GM21423 (cell line): ENCODE measurements around the gene RAB44.

Experiments used
- ATAC-seq: cut with Tn5 transposase; IDR thresholded peaks from one replicate; pipeline ENCODE4 v1.9.1; 2021; ENCODE audit warnings: mild to moderate bottlenecking, moderate library complexity; ENCODE audit not compliant: unreplicated experiment

Gene RAB44

DNA sequence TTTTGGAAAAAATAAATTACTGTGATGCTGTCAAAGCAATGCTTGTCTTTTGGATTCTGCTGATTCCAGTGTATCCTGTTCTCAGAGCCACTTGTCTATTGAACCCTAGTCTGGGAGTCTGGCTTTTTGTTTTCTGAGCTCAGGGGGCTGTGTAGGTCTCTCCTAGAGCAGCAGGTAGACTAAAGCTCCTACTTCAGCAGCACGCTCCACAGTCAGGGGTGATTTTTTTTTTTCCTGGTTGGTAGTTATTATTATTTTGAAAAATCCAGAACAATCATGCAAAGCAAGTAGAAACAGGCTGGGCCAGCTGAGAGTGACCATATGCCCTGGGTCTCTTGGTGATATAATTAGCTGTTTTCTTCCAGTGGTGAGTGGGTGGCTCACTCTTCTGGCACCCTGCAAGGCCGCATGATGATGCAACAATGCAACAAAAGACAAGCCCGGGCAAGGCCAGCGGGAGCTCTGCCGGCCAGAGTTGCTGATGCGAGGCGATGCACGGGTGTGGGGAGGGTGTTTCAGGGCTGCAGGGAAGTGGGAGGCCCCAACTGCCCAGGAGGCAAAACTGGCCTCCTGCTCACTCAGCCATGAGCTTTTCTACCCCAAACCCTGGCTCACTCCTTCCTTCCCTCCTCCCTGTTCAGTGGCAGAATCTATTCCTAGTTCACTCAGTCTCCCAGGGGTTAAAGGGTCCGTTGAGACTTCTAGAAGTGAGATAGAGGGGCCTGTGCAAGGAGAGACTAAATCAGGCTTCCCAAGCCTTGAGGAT, 30.6 kb upstream of the RAB44 start:
- peak; percentile 58 for ATAC-seq

DNA sequence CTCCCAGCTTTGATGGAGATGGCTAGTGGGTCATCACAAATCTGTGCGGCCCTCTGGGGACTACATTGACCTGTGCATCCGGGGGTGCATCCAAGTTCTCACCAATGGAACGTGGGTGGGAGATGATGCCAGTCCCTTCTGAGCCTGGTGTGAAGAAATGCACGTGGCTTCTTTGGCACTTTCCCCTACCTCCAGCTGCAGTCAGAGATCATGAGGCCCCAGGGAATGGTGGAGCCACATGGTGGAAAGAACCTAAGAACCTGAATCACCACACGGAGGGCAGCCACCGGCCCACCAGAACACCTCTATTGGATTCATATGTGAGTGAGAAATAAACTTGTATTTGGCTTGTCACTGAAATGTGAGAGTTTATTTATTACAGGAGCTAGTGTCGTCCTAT, 29.0 kb upstream of the RAB44 start:
- ATAC-seq: no peak

DNA sequence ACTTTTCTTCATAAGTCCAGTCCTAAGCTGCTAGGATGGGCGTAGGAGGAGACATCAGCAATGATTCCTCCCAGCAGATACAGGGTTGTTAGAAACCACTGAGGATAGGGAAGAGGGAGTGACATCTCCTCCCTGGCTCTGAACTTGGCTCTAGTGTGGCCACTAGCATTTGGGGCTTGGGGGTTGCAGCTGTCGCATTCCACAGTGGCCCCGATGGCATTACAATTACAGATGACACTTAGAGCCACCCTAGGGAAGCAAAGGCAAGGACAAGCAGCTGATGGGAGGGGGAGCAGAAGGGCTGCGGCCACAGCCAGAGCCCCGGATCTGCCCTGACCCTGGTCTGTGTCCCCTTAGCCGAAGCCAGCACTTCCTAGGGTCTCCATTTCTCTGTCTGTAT, 28.6 kb upstream of the RAB44 start:
- no peak for ATAC-seq

DNA sequence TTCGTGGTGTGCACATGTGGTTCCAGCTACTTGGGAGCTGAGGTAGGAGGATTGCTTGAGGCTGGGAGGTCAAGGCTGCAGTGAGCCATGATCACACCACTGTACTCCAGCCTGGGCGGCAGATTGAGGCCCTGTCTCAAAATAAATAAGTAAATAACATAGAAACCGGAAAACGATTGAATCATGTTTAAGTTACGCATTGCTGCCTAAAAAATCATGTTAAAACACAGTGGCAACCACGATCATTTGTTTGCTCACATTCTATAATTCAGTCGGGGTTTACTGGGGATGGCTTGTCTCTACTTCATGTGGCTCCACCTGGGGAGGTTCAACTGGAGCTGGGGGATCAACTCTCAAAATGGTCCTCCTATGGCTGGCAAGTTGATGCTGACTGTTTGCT, 27.4 kb upstream of the RAB44 start:
- no peak for ATAC-seq

DNA sequence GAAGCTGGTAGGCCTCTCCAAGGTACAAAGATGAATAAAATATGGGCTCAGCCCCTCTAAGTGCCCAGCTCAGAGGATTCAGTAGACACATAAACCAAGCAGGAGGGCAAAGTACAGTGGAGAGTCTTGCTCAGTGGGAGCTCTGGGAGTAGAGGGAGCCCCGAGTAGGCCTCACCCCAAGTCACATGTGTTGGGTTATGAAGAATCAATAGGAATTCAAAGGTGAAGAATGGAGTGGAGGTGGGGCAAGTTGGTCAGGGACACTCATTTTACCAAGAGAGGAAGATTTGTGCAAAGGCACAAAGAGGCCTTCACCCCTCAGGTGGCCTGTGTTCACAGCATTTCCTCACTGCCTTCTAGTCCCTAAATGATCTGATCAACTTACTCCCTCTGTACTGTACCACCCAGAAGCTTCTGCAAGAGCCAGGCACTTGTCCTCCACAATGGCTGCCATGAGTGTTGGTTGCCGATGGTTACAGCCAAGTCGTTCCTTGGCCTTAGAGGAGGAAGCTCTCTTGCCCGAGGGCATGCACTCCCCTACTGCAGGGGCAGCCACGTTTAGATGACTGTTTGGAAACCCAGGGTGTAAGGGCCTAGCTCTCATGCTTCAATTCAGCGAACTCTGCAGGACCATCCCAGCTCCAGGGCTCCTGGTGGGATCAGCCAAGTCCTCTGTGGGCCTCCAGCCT, 25.8 kb upstream of the RAB44 start:
- ATAC-seq: no peak

DNA sequence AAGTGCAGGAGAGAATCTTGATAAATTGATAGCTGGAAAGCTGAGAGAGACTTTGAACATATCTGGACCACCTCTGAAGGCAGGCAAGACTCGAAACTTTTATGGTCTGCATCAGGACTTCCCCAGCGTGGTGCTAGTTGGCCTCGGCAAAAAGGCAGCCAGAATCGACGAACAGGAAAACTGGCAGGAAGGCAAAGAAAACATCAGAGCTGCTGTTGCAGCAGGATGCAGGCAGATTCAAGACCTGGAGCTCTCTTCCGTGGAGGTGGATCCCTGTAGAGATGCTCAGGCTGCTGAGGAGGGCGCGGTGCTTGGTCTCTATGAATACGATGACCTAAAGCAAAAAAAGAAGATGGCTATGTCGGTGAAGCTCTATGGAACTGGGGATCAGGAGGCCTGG, 23.7 kb upstream of the RAB44 start:
- no peak for ATAC-seq

DNA sequence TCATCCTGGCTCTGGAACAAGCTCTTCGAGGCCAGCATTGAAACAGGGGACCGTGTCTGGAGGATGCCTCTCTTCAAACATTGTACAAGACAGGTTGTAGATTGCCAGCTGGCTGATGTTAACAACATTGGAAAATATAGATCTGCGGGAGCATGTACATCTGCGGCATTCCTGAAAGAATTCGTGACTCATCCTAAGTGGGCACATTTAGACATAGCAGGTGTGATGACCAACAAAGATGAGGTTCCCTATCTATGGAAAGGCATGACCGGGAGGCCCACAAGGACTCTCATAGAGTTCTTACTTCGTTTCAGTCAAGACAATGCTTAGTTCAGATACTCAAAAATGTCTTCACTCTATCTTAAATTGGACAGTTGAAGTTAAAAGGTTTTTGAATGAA, 22.7 kb upstream of the RAB44 start:
- no peak for ATAC-seq

DNA sequence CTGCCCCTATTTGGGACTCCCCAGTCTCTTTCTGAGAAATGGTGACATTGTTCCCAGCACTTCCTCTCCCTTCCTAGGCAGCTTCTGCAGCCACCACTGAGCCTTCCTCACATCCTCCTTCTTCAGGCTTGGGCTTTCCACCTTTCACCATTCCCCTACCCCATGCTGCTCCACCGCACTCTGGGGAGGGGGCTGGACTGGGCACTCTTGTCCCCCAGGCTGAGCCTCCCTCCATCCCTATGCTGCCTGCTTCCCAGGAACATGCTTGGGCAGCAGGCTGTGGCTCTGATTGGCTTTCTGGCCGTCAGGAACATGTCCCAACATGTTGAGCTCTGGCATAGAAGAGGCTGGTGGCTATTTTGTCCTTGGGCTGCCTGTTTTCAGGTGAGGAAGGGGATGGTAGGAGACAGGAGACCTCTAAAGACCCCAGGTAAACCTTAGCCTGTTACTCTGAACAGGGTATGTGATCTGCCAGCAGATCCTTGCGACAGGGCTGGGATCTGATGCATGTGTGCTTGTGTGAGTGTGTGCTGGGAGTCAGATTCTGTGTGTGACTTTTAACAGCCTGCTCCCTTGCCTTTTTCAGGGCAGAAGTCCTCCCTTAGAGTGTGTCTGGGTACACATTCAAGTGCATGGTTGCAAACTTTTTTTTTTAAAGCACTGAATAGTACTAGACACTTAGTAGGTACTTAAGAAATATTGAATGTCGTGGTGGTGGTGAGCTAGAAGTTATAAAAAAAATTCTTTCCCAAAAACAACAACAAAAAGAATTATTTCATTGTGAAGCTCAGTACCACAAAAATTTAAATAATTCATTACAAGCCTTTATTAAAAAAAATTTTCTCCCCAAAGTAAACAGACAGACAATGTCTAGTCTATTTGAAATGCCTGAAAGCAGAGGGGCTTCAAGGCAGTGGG, 21.2 kb upstream of the RAB44 start:
- no peak for ATAC-seq

DNA sequence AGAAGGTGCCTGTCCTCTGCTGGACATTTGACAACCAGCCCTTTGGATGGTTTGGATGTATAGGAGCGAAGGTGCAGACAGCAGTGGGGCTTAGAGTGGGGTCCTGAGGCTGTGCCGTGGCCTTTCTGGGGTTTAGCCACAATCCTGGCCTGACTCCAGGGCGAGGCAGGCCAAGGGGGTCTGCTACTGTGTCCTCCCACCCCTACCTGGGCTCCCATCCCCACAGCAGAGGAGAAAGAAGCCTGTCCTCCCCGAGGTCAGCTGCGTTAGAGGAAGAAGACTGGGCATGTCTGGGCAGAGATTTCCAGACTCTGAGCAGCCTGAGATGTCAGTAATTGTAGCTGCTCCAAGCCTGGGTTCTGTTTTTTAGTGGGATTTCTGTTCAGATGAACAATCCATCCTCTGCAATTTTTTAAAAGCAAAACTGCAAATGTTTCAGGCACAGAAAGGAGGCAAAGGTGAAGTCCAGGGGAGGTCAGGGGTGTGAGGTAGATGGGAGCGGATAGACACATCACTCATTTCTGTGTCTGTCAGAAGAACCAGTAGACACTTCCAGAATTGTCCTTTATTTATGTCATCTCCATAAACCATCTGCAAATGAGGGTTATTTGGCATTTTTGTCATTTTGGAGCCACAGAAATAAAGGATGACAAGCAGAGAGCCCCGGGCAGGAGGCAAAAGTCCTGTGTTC, 20.4 kb upstream of the RAB44 start:
- ATAC-seq: no peak

DNA sequence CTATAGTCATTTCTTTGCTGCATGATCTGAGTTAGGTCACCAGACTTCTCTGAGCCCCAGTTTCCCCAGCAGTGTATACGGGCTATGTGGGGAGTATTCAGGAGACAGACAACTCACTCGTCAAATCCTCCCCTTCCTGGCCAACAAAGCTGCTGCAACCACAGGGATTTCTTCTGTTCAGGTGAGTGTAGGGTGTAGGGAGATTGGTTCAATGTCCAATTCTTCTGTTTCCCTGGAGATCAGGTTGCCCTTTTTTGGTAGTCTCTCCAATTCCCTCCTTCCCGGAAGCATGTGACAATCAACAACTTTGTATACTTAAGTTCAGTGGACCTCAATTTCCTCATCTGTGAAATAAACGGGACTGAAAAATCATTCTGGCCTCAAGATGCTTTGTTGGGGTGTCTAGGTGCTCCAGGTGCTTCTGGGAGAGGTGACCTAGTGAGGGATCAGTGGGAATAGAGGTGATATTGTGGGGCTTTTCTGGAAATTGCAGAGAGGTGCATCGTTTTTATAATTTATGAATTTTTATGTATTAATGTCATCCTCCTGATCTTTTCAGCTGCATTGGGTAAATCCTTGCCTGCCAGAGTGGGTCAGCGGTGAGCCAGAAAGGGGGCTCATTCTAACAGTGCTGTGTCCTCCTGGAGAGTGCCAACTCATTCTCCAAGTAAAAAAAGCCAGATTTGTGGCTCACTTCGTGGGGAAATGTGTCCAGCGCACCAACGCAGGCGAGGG, 19.7 kb upstream of the RAB44 start:
- ATAC-seq: no peak

DNA sequence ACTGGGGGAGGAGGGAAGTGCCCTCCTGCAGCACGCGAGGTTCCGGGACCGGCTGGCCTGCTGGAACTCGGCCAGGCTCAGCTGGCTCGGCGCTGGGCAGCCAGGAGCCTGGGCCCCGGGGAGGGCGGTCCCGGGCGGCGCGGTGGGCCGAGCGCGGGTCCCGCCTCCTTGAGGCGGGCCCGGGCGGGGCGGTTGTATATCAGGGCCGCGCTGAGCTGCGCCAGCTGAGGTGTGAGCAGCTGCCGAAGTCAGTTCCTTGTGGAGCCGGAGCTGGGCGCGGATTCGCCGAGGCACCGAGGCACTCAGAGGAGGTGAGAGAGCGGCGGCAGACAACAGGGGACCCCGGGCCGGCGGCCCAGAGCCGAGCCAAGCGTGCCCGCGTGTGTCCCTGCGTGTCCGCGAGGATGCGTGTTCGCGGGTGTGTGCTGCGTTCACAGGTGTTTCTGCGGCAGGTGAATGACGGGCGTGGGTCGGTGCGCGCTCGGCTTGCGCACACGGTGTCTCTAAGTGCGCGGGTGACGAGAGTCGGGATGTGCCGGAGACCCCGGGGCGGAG, 19.1 kb upstream of the RAB44 start, which contains the start of gene CDKN1A:
CDKN1A (plus strand) TSS at position 227 of the 555 bp plus-strand sequence. CDS start 5,388 bp downstream, outside the sequence.
- ATAC-seq: peak; percentile 43

DNA sequence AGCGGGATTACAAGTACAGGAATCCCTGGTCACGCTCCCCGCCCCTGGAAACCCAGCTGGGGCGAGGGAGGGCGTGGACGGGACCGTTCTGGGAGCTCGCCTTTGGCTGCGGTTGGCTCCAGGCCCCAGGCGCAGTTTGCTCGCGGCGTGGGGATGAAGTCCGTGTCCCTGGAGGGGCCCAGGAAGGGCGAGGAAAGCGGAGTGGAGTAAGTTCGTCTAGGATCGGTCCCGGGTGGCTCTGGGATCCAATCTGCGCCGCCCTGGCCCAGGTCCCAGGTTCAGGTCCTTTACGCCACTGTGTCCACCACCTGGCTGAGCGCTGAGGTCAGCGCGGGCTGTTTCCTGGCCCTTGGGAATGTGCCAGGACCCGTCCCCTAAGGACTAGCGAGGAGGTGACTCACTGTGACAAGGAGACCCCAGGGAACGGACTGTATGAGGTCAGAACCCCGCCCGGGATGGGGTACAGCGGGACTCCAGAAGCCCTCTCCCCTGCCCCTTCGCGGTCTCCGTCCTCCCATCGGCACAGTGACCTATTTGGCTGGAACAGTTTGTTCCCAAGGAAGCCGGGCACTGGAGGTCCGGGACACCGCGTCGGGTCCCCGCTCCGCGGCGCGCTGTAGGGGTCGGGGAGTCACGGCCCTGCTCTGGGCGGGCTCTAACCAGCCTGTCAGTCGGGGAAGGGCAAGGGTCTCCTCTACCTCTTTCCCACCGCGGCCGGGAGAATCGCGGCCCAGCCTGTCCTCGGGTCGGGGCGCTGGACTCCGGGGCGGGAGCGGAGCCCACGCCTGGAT, 18.4 kb upstream of the RAB44 start:
- no peak for ATAC-seq

DNA sequence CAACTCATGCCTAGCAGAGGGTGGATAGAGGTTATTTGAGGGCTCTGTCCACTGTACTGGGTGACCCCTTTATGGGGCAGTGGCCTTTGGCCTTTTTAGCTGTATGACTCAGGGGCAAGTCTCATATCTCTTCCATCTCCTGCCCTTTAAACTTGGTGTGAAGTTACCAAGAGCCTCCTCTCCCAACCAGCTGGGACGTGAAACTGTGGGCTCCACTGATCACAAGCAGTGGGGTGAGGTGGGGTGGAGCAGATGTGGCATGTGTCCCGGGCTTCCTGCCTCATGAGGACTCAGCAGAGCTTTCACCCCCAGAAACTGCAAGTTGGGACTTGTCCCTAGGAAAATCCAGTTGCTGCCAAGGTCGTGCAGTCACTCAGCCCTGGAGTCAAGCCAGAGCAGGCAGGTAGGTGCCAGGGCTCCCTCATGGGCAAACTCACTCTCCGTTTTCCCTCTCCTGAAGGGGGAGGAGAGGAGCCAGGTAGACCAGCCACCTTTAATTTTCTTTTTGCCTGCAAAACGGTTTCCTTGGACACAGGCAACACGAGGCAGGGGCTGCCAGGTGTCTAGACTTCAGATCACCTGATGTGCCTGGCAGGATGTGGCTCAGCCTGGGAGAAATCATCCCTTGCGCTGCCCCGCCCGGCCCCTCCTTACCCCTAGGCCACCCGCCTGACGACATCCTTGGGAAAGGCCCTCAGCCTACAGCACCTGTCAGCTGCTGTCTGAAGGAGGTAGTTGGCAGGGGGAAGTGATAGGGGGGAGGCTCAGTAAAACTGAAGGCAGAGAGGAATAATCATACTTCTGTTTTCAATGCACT, 15.1 kb upstream of the RAB44 start:
- ATAC-seq: peak; percentile 28

DNA sequence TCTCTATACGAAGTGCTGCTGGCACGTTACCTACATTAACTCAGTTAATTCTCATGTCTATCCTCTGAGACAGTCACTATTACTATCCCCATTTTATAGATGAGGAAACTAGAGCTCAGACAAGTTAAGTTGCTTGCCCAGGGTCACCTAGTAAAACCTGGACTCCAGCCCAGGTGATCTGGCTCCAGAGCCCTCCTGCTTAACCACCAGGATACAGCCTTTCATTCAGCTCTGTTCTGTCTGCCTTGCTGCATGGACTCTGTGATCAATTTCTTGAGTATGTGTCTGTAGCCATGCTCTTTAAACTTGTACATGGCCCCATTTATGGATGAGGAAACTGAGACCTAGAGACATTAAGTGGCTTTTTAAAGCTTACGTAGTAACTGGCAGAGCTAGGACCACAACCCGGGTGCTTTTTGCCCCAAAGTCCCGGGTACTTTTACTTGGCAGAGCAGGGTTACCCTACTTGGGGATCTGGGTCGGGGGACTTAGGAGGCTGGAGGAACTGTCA, 14.4 kb upstream of the RAB44 start:
- no peak for ATAC-seq

DNA sequence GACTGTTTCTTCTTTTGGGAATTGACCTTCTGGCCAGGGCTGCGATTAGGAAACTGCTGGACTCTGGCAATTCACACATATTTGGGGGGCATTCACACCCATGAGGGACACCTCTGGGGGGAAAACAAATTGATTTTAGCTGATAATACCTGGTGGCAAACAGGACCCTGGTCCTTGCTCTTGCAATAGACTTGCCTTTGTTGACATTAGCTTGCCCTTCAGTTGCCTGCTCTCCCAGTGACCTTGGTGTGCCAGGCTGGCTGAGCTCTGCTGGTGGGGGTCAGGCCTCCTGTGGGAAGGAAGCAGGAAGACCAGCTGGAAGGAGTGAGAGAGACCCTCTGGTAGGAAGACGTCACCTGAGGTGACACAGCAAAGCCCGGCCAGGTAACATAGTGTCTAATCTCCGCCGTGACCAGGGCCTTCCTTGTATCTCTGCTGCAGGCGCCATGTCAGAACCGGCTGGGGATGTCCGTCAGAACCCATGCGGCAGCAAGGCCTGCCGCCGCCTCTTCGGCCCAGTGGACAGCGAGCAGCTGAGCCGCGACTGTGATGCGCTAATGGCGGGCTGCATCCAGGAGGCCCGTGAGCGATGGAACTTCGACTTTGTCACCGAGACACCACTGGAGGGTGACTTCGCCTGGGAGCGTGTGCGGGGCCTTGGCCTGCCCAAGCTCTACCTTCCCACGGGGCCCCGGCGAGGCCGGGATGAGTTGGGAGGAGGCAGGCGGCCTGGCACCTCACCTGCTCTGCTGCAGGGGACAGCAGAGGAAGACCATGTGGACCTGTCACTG, 13.8 kb upstream of the RAB44 start:
- ATAC-seq: no peak

DNA sequence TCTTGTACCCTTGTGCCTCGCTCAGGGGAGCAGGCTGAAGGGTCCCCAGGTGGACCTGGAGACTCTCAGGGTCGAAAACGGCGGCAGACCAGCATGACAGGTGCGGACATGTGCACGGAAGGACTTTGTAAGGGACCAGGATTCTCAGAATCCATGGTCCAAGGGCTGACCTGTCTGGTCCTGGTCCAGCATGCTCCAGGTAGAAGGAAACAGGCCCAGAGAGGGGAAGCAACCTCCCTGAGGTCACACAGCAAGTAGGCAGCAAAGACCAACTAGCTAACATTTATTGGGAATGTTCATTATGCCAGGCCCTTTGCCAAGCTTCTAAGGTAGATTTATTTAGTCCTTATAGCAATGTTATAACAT, 13.2 kb upstream of the RAB44 start:
- no peak for ATAC-seq
